Neural cell (in vitro differentiated cells): Measurements from ENCODE around the gene LDLRAD4.

Experiments
- EZH2 ChIP-seq: fragments of 200-600, 300-800 bp; shearing (Covaris generic), sonication (generic); IDR thresholded peaks from 2 replicates; pipeline ENCODE4 v1.6.1; 2014; ENCODE audit warnings: antibody characterized with exemption, low read length, borderline replicate concordance, mild to moderate bottlenecking; ENCODE audit not compliant: insufficient read depth, poor library complexity, severe bottlenecking
- MXI1 ChIP-seq: fragments of 450-650 bp; conservative IDR thresholded peaks from 2 replicates; pipeline ENCODE4 v1.6.1; 2014; ENCODE audit warnings: antibody characterized with exemption, mild to moderate bottlenecking; ENCODE audit not compliant: poor library complexity, severe bottlenecking
- RAD21 ChIP-seq: fragments of 450-650 bp; conservative IDR thresholded peaks from 2 replicates; pipeline ENCODE4 v1.6.1; 2014; ENCODE audit warnings: antibody characterized with exemption, mild to moderate bottlenecking, moderate library complexity
- TAF1 ChIP-seq: IDR thresholded peaks from 2 replicates; pipeline ENCODE4 v1.6.1; 2012; ENCODE audit warnings: low read depth
- TF ChIP-seq, protein P1 (sequence below): fragments of 450-650 bp; IDR thresholded peaks from 2 replicates; pipeline ENCODE4 v1.5.1; 2014; ENCODE audit warnings: antibody characterized with exemption, mild to moderate bottlenecking, moderate library complexity; ENCODE audit not compliant: poor library complexity, severe bottlenecking

DNA sequence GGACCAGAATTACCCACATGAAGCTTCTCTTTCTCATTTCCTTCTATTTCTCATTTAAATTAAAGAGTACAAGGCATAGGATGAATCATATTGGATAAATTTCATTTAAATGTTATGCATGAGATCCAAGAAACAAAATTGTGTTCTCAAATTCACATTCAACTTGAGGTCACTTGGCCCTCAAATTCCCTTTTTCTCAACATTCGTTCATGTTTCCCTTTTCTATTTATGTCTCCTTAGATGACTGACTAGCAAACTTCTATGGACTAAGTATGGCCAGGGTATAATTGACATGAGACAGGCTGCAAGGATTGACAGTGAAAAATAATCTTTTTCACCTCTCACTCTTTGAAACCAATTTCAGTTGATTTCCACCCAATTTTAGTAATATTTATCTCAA is 4.0 kb upstream of the LDLRAD4 start:
- no peak for TF ChIP-seq TAF1
- no peak for TF ChIP-seq RAD21
- TF ChIP-seq, protein P1, sequence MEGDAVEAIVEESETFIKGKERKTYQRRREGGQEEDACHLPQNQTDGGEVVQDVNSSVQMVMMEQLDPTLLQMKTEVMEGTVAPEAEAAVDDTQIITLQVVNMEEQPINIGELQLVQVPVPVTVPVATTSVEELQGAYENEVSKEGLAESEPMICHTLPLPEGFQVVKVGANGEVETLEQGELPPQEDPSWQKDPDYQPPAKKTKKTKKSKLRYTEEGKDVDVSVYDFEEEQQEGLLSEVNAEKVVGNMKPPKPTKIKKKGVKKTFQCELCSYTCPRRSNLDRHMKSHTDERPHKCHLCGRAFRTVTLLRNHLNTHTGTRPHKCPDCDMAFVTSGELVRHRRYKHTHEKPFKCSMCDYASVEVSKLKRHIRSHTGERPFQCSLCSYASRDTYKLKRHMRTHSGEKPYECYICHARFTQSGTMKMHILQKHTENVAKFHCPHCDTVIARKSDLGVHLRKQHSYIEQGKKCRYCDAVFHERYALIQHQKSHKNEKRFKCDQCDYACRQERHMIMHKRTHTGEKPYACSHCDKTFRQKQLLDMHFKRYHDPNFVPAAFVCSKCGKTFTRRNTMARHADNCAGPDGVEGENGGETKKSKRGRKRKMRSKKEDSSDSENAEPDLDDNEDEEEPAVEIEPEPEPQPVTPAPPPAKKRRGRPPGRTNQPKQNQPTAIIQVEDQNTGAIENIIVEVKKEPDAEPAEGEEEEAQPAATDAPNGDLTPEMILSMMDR: no peak
- no peak for TF ChIP-seq MXI1
- TF ChIP-seq EZH2: no peak
